GM18868 (cell line): ENCODE data around the gene RNF144A.
"Not testable (repeated sequence)": the region's sequence is repeated elsewhere in the genome, so short reads cannot be mapped to it uniquely, and the experiment has no call there.

ENCODE experiments used
- ATAC-seq: cut with Tn5 transposase; IDR thresholded peaks from one replicate; pipeline ENCODE4 v1.9.1; 2021; ENCODE audit warnings: mild to moderate bottlenecking, moderate library complexity; ENCODE audit not compliant: unreplicated experiment

RNF144A gene

GRCh38 chr2:6927753-6928152 lies 10.5 kb downstream of the RNF144A start:
- ATAC-seq, result no peak

- ATAC-seq, result no peak
Observed at GRCh38 chr2:6928452-6928851, 11.2 kb downstream of the RNF144A start.

- ATAC-seq, result peak; percentile 32
Observed at GRCh38 chr2:6929196-6929819, 12.1 kb downstream of the RNF144A start.

GRCh38 chr2:6930923-6931647 lies 13.9 kb downstream of the RNF144A start:
- ATAC-seq, result no peak

- no peak for ATAC-seq
Observed at GRCh38 chr2:6931753-6932152, 14.5 kb downstream of the RNF144A start.

- no peak for ATAC-seq
Observed at GRCh38 chr2:6932206-6932605, 15.0 kb downstream of the RNF144A start.

- ATAC-seq, result no peak
Observed at GRCh38 chr2:6932828-6933227, 15.6 kb downstream of the RNF144A start.

GRCh38 chr2:6933911-6934310 lies 16.7 kb downstream of the RNF144A start:
- ATAC-seq, result no peak

GRCh38 chr2:6934345-6934744 lies 17.1 kb downstream of the RNF144A start:
- ATAC-seq, result no peak

GRCh38 chr2:6934758-6935651 lies 17.8 kb downstream of the RNF144A start:
- no peak for ATAC-seq

GRCh38 chr2:6935652-6936020 lies 18.4 kb downstream of the RNF144A start:
- ATAC-seq, result not testable (repeated sequence)

GRCh38 chr2:6937157-6937556 lies 19.9 kb downstream of the RNF144A start:
- ATAC-seq, result no peak

GRCh38 chr2:6937582-6937981 lies 20.4 kb downstream of the RNF144A start:
- no peak for ATAC-seq

GRCh38 chr2:6939071-6939470 lies 21.9 kb downstream of the RNF144A start:
- no peak for ATAC-seq

- ATAC-seq, result no peak
Observed at GRCh38 chr2:6940820-6941219, 23.6 kb downstream of the RNF144A start.

- no peak for ATAC-seq
Observed at GRCh38 chr2:6941299-6942046, 24.3 kb downstream of the RNF144A start.

GRCh38 chr2:6942848-6943247 lies 25.6 kb downstream of the RNF144A start:
- ATAC-seq, result no peak

GRCh38 chr2:6943523-6943922 lies 26.3 kb downstream of the RNF144A start:
- no peak for ATAC-seq

GRCh38 chr2:6943971-6944370 lies 26.8 kb downstream of the RNF144A start:
- ATAC-seq, result no peak

GRCh38 chr2:6944555-6944954 lies 27.3 kb downstream of the RNF144A start:
- no peak for ATAC-seq
